Naive thymus-derived CD4-positive, alpha-beta T cell (primary cell): ENCODE data around the gene FAM184A. TPM values are rescaled to one million over a fixed set of nuclear protein-coding genes. Genes with fewer than 3 reads are reported as not detected.

Experiments used
- ATAC-seq: fragments of 150-1000 bp; cut with Tn5 transposase; 2 replicates; pipeline ENCODE4 v1.10.0; 2021; ENCODE audit warnings: mild to moderate bottlenecking, moderate library complexity
- CTCF ChIA-PET: fragments of 350-600 bp; sonication (Branson Sonifier 250); formaldehyde crosslinking; loops from one replicate; lab custom pipeline; 2021; ENCODE audit warnings: antibody characterized with exemption; lab: Charles Lee
- POLR2A ChIA-PET: fragments of 350-600 bp; sonication (Branson Sonifier 250); formaldehyde crosslinking; loops from one replicate; lab custom pipeline; 2021; ENCODE audit warnings: antibody characterized with exemption, inconsistent platforms; lab: Charles Lee
- DNase-seq, 9 donors: peaks; one replicate each; pipeline versions ENCODE4 v3.0.0 to v3.0.0-alpha.2; 2020 to 2022; ENCODE audit warnings: mixed read lengths in 1 of 9
- H3K27ac ChIP-seq: one replicate; pipeline ENCODE4 v1.7.0; 2013; ENCODE audit warnings: mild to moderate bottlenecking, low read depth, low read length, moderate library complexity
- H3K27me3 ChIP-seq, 2 donors: one replicate each; pipeline ENCODE4 v1.7.0; 2013; ENCODE audit warnings: low read length in 2 of 2, mild to moderate bottlenecking in 2 of 2, moderate library complexity in 2 of 2; ENCODE audit not compliant: control insufficient read depth in 2 of 2, insufficient read depth in 2 of 2
- H3K36me3 ChIP-seq, 3 experiments: 1 replicate in 2 of 3; 2 replicates in 1 of 3; pipeline ENCODE4 v1.7.0; 2013; ENCODE audit warnings: low read length in 3 of 3, mild to moderate bottlenecking in 3 of 3, moderate library complexity in 1 of 3; ENCODE audit not compliant: insufficient read depth in 3 of 3, control insufficient read depth in 2 of 3
- H3K4me1 ChIP-seq, 2 donors: one replicate each; pipeline ENCODE4 v1.7.0; 2013; ENCODE audit warnings: low read length in 2 of 2, mild to moderate bottlenecking in 2 of 2, moderate library complexity in 1 of 2; ENCODE audit not compliant: control insufficient read depth in 2 of 2, insufficient read depth in 2 of 2
- H3K4me3 ChIP-seq: 2 replicates; pipeline ENCODE4 v1.7.0; 2013; ENCODE audit warnings: mild to moderate bottlenecking, low read length
- H3K9me3 ChIP-seq, 3 experiments: 1 replicate in 2 of 3; 2 replicates in 1 of 3; pipeline ENCODE4 v1.7.0; 2013; ENCODE audit warnings: low read length in 3 of 3; ENCODE audit not compliant: control insufficient read depth in 2 of 3
- H3K27ac Mint-ChIP-seq, 9 donors: one replicate each; pipeline ENCODE4 v1.8.0; 2020 to 2022; ENCODE audit warnings: mixed read lengths in 9 of 9, mild to moderate bottlenecking in 8 of 9, moderate library complexity in 5 of 9, inconsistent platforms in 2 of 9
- H3K27me3 Mint-ChIP-seq, 5 donors: one replicate each; pipeline ENCODE4 v1.8.0; 2021 to 2022; ENCODE audit warnings: mixed read lengths in 5 of 5, mild to moderate bottlenecking in 1 of 5
- H3K36me3 Mint-ChIP-seq, 5 donors: one replicate each; pipeline ENCODE4 v1.8.0; 2020 to 2022; ENCODE audit warnings: mixed read lengths in 5 of 5, mild to moderate bottlenecking in 3 of 5, inconsistent platforms in 1 of 5
- H3K4me1 Mint-ChIP-seq, 7 donors: one replicate each; pipeline ENCODE4 v1.8.0; 2020 to 2022; ENCODE audit warnings: mixed read lengths in 7 of 7, mild to moderate bottlenecking in 3 of 7, inconsistent platforms in 1 of 7
- H3K4me3 Mint-ChIP-seq, 10 donors: one replicate each; pipeline ENCODE4 v1.8.0; 2020 to 2022; ENCODE audit warnings: mild to moderate bottlenecking in 10 of 10, mixed read lengths in 10 of 10, moderate library complexity in 6 of 10, inconsistent platforms in 2 of 10
- H3K9me3 Mint-ChIP-seq, 11 donors: one replicate each; pipeline ENCODE4 v1.8.0; 2020 to 2022; ENCODE audit warnings: mixed read lengths in 11 of 11, mild to moderate bottlenecking in 4 of 11, inconsistent platforms in 1 of 11, moderate library complexity in 1 of 11
- intact Hi-C, 2 donors: fragments of 100-400 bp; cut with micrococcal nuclease; formaldehyde crosslinking; loops; one replicate each; pipeline ENCODE4 v1.15.1; 2023
- microRNA-seq: library from miRNA; unstranded; fragments of <30 nt; microRNA quantifications from one replicate; pipeline ENCODE4 v1.2.0, GENCODE V29; 2022; ENCODE audit warnings: borderline microRNAs expressed
- polyA plus RNA-seq, 2 donors: library from polyadenylated mRNA; unstranded; fragments of 300-500 nt; fragmentation: Illumina TruSeq; gene quantifications; one replicate each; pipeline ENCODE4 v1.2.3, GENCODE V29; 2021
- total RNA-seq, 6 experiments: library from RNA in 5 of 6; stranded (reverse) in 5 of 6; gene quantifications; 1 replicate in 5 of 6; 2 replicates in 1 of 6; pipeline ENCODE4 v1.2.3 and lab custom pipeline; 2021 to 2026

The FAM184A gene
- total and polyA plus RNA-seq, 7 experiments from 2014 or later = 0.99 to 9.8 (median 6.0) TPM

DNA sequence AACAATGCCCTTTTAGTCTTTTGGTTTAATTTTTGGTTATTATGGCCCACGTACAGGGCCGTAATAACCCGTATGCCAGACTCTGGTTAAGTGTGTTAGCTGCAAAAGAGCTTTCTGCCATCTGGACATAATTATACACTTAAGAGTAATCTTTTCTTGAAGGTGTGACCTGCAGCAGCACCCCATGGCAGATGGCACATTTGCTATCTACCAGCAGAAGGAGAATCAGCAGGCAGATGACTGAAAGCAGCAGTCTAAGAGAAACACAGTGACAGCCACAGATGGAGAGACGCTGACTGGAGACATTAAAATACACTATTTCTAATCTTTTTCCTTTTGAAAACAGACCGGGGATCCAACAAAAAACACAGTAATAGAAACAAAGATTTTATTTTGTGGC lies 165.8 kb downstream of the FAM184A start:
- no peak overlapping the region for H3K4me3 ChIP-seq
- Mint-ChIP-seq H3K9me3 (no peaks in the 10 kb centered on the region), H3K4me1 (peaks cover 0 to 30% (median 7%) of the 10 kb centered on the region in 7 donors), H3K27ac (peak overlapping the region in 5 of 9 donors; percentile 5 to 76 (median 48)), H3K4me3 (no peak overlapping the region), H3K36me3 (peaks cover 4 to 57% (median 32%) of the 10 kb centered on the region in 5 donors), H3K27me3 (no peaks in the 10 kb centered on the region)
- H3K27me3 ChIP-seq = no peaks in the 10 kb centered on the region
- intact Hi-C loops = no loop called here
- ChIA-PET POLR2A (interaction anchor here (0.5 kb wide), 1 partner anchor 69 kb away, joined by 3 read pairs; no protein-coding TSS in a partner anchor), CTCF (no interaction called here)
- H3K4me1 ChIP-seq = no peaks in the 10 kb centered on the region
- ATAC-seq (no peak), DNase-seq (no peak)
- peaks cover 4 to 77% (median 30%) of the 10 kb centered on the region in 3 experiments for H3K36me3 ChIP-seq
- H3K27ac ChIP-seq = no peak overlapping the region
- no peaks in the 10 kb centered on the region for H3K9me3 ChIP-seq

Small RNA genes lying within 50 kb of the gene (microRNA-seq; reads per million reads assigned to microRNA genes)
- gene MIR548B = 2.1 reads per million

Other genes with a start within 250 kb of the FAM184A start
- gene ASF1A, start 184.5 kb downstream of the FAM184A start, total RNA-seq = 10 to 100 TPM; 16.5 to 63.9 (median 35.7) TPM
- 10 to 100 TPM; 48.5 to 56.5 TPM for gene ASF1A, start 184.5 kb downstream of the FAM184A start, polyA plus RNA-seq
- gene MCM9, start 143.5 kb downstream of the FAM184A start, total RNA-seq = 10 to 100 TPM; 21.8 to 33.7 (median 31.1) TPM
- gene MCM9, start 143.5 kb downstream of the FAM184A start, polyA plus RNA-seq = 10 to 100 TPM; 12.1 to 16.0 TPM